GM19238 (cell line): Measurements from ENCODE around the gene SMIM20.

ENCODE experiments used
- DNase-seq: peaks from one replicate; pipeline ENCODE4 v3.0.0; 2011; ENCODE audit warnings: low spot score; ENCODE audit not compliant: insufficient read length

SMIM20 gene

GRCh38 chr4:25925486-25926201, 11.6 kb downstream of the SMIM20 start:
- peak; percentile 20 for DNase-seq

GRCh38 chr4:25926462-25926861, 12.4 kb downstream of the SMIM20 start:
- no peak for DNase-seq

GRCh38 chr4:25927361-25928195, 13.6 kb downstream of the SMIM20 start:
- no peak for DNase-seq

GRCh38 chr4:25928379-25929297, 14.6 kb downstream of the SMIM20 start:
- no peak for DNase-seq

GRCh38 chr4:25929298-25929686, 15.3 kb downstream of the SMIM20 start:
- no peak for DNase-seq

GRCh38 chr4:25930731-25931354, 16.8 kb downstream of the SMIM20 start:
- no peak for DNase-seq

GRCh38 chr4:25936696-25937095, 22.7 kb downstream of the SMIM20 start:
- no peak for DNase-seq

- no peak for DNase-seq
Observed at GRCh38 chr4:25937801-25938200, 23.8 kb downstream of the SMIM20 start.

- no peak for DNase-seq
Observed at GRCh38 chr4:25938366-25938765, 24.3 kb downstream of the SMIM20 start.

- DNase-seq = peak; percentile 8
Observed at GRCh38 chr4:25938787-25939186, 24.8 kb downstream of the SMIM20 start.

- no peak for DNase-seq
Observed at GRCh38 chr4:25939330-25939729, 25.3 kb downstream of the SMIM20 start.

- no peak for DNase-seq
Observed at GRCh38 chr4:25941457-25942221, 27.6 kb downstream of the SMIM20 start.

GRCh38 chr4:25943312-25943711, 29.3 kb downstream of the SMIM20 start:
- DNase-seq = no peak

- DNase-seq = no peak
Observed at GRCh38 chr4:25943805-25944204, 29.8 kb downstream of the SMIM20 start.

GRCh38 chr4:25948051-25948450, 34.0 kb downstream of the SMIM20 start:
- no peak for DNase-seq

- no peak for DNase-seq
Observed at GRCh38 chr4:25949173-25949748, 35.2 kb downstream of the SMIM20 start.

- no peak for DNase-seq
Observed at GRCh38 chr4:25949994-25950393, 36.0 kb downstream of the SMIM20 start.

GRCh38 chr4:25950461-25951389, 36.7 kb downstream of the SMIM20 start:
- no peak for DNase-seq

GRCh38 chr4:25951390-25951952, 37.5 kb downstream of the SMIM20 start:
- no peak for DNase-seq
